ENCODE results near the gene MCEMP1. TPM values are rescaled to one million over a fixed set of nuclear protein-coding genes. Genes with fewer than 3 reads are reported as not detected.

The MCEMP1 gene
- total RNA-seq, 1 donor from 2014 or later = not detected

DNA sequence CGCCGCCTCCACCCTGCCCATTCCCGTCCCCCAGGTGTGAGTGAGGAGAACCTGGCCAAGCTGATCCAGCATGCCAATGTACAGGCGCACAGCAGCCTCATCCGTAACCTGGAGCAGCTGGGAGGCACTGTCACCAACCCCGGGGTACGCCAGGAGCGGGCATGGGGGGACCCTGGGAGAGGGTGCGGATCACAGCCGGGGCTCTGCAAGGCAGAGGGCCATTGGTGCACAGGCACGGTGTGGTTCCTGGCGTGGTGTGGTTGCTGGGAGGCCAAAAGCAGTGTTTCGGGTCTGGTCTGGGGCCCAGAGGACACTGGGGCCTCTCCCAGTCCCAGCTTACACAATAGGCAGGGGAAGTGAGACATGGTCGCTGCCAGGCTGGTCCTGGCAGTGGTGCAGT lies 31.7 kb upstream of the MCEMP1 start:
- no peak overlapping the region for H3K4me3 Mint-ChIP-seq (ENCODE audit: unreplicated experiment)
- TF ChIP-seq, protein P1, sequence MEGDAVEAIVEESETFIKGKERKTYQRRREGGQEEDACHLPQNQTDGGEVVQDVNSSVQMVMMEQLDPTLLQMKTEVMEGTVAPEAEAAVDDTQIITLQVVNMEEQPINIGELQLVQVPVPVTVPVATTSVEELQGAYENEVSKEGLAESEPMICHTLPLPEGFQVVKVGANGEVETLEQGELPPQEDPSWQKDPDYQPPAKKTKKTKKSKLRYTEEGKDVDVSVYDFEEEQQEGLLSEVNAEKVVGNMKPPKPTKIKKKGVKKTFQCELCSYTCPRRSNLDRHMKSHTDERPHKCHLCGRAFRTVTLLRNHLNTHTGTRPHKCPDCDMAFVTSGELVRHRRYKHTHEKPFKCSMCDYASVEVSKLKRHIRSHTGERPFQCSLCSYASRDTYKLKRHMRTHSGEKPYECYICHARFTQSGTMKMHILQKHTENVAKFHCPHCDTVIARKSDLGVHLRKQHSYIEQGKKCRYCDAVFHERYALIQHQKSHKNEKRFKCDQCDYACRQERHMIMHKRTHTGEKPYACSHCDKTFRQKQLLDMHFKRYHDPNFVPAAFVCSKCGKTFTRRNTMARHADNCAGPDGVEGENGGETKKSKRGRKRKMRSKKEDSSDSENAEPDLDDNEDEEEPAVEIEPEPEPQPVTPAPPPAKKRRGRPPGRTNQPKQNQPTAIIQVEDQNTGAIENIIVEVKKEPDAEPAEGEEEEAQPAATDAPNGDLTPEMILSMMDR (IDR thresholded peaks at IDR 0.05) = no peak
- H3K27ac Mint-ChIP-seq (ENCODE audit: unreplicated experiment) = no peak overlapping the region
- H3K27me3 Mint-ChIP-seq (ENCODE audit: low read depth) = peaks cover 6% of the 10 kb centered on the region
- H3K36me3 Mint-ChIP-seq (ENCODE audit: low read depth) = no peaks in the 10 kb centered on the region
- H3K9me3 Mint-ChIP-seq (ENCODE audit: low read depth) = no peaks in the 10 kb centered on the region
- H3K4me1 Mint-ChIP-seq (ENCODE audit: low read depth) = no peaks in the 10 kb centered on the region
- DNase-seq (ENCODE audit: low spot score) = no peak

DNA sequence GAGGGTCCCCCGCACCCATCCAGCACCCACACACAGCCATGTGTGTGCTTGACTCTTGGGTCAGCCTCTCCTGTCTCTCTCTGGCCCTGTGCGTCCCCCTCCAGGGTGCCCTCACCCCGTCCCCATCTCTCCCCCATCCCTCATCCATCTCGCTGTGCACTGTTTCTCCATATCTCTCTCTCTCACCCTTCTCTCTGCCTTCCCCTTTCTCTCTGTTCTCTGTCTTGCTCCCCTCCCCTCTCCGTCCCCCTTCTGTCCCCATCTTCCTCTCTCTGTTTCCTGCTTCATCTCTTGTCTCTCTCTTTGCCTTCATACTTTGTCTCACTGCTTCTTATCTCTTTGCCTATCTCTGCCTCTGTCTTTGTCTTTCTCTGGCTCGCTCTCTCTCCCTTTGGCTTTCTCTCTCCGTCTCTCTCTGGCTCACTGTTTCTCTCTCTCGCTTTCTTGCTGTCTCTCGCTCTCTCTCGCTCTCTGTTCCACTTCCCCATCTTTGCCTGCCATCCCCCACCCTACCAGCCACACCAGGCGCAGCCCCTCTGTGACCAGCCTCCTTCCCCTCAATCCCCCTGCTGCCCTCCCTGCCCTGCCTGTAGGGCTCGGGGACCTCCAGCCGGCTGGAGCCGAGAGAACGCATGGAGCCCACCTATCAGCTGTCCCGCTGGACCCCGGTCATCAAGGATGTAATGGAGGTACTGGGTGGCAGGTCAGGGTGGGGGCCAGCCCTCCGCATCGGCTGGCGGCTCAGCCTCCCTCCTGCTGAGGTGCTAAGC lies 31.0 kb upstream of the MCEMP1 start:
- H3K9me3 Mint-ChIP-seq (ENCODE audit: low read depth) = no peaks in the 10 kb centered on the region
- H3K4me1 Mint-ChIP-seq (ENCODE audit: low read depth) = no peaks in the 10 kb centered on the region
- DNase-seq (ENCODE audit: low spot score) = no peak
- H3K4me3 Mint-ChIP-seq (ENCODE audit: unreplicated experiment) = no peak overlapping the region
- TF ChIP-seq, protein P1 (IDR thresholded peaks at IDR 0.05) = no peak
- no peaks in the 10 kb centered on the region for H3K36me3 Mint-ChIP-seq (ENCODE audit: low read depth)
- H3K27ac Mint-ChIP-seq (ENCODE audit: unreplicated experiment) = no peak overlapping the region
- H3K27me3 Mint-ChIP-seq (ENCODE audit: low read depth) = peaks cover 10% of the 10 kb centered on the region

DNA sequence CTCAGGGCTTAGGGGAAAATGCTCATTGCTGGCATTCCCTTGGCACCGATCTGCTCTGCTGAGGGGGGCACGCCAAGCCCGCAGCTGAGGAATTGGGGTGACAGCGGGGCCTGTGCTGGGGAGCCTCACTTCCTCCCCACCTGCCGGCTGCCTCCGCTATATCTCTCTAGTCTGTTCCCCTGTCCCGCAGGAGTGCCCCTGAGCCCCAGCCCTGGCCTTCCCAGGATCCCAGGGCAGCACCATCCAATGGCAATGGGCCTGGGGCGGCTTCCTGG lies 30.5 kb upstream of the MCEMP1 start:
- no peaks in the 10 kb centered on the region for H3K36me3 Mint-ChIP-seq (ENCODE audit: low read depth)
- TF ChIP-seq, protein P1 (IDR thresholded peaks at IDR 0.05) = no peak
- no peaks in the 10 kb centered on the region for H3K9me3 Mint-ChIP-seq (ENCODE audit: low read depth)
- no peaks in the 10 kb centered on the region for H3K4me1 Mint-ChIP-seq (ENCODE audit: low read depth)
- H3K4me3 Mint-ChIP-seq (ENCODE audit: unreplicated experiment) = no peak overlapping the region
- DNase-seq (ENCODE audit: low spot score) = no peak
- H3K27ac Mint-ChIP-seq (ENCODE audit: unreplicated experiment) = no peak overlapping the region
- peaks cover 11% of the 10 kb centered on the region for H3K27me3 Mint-ChIP-seq (ENCODE audit: low read depth)

DNA sequence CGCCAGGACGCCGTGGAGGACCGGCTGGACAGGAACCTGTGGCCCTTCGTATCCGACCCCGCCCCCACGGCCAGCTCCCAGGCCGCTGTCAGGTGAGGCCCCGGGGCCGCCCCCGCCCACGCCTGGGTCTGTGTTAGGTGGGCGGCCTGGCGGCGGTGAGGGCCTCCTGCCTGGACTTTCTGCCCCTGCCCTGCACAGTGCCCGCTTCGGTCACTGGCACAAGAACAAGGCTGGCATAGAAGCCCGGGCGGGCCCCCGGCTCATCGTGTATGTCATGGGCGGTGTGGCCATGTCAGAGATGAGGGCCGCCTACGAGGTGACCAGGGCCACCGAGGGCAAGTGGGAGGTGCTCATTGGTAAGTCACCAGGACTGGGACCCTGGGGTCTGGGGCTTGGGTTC lies 29.7 kb upstream of the MCEMP1 start:
- DNase-seq (ENCODE audit: low spot score) = no peak
- Mint-ChIP-seq H3K36me3 (ENCODE audit: low read depth) (no peaks in the 10 kb centered on the region), H3K27me3 (ENCODE audit: low read depth) (peaks cover 11% of the 10 kb centered on the region), H3K4me3 (ENCODE audit: unreplicated experiment) (no peak overlapping the region), H3K4me1 (ENCODE audit: low read depth) (peaks cover 3% of the 10 kb centered on the region), H3K27ac (ENCODE audit: unreplicated experiment) (no peak overlapping the region), H3K9me3 (ENCODE audit: low read depth) (no peaks in the 10 kb centered on the region)
- TF ChIP-seq, protein P1 (IDR thresholded peaks at IDR 0.05) = no peak

DNA sequence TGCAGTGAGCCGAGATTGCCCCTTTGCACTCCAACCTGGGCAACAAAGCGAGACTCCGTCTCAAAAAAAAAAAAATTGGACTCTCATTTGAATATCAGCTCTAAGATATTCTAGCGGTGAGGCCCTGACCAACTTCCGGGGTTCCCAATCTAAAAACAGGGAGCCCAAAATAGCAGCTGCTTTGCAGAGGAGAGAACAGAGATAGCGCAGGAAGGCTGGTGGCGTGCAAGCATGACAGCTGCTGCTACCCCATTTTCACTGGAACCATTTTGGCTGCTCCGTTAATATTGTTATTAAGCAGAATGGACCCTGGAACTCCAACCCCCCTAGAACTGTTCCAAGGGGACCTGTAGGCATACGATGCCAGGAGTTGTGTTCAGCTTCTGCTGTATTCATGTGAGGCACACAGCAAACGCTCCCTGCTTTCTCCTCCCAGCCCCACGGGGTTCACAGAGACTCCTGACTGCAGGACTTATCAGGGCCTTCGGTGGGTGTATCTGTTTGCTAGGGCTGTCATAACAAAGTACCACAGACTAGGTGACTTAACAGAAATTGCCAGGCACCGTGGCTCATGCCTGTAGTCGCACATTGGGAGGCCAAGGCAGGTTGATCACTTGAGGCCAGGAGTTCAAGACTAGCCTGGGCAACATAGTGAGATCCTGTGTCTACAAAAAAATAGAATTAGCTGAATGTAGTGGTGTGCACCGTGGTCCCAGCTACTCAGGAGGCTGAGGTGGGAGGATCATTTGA lies 28.4 kb upstream of the MCEMP1 start:
- TF ChIP-seq, protein P1 (IDR thresholded peaks at IDR 0.05) = no peak
- Mint-ChIP-seq H3K36me3 (ENCODE audit: low read depth) (no peaks in the 10 kb centered on the region), H3K4me1 (ENCODE audit: low read depth) (peaks cover 9% of the 10 kb centered on the region), H3K27ac (ENCODE audit: unreplicated experiment) (no peak overlapping the region), H3K4me3 (ENCODE audit: unreplicated experiment) (no peak overlapping the region), H3K9me3 (ENCODE audit: low read depth) (no peaks in the 10 kb centered on the region), H3K27me3 (ENCODE audit: low read depth) (peaks cover 14% of the 10 kb centered on the region)
- DNase-seq (ENCODE audit: low spot score) = no peak

Measured in chondrocyte (in vitro differentiated cells).